ENCODE data around the gene OPN3.

- TF ChIP-seq REST (IDR thresholded peaks at IDR 0.05; ENCODE audit: borderline replicate concordance) (no peak), REST (CRISPR knock-in tag; IDR thresholded peaks at IDR 0.05; ENCODE audit: low read depth) (no peak), POU5F1 (IDR thresholded peaks at IDR 0.05; ENCODE audit: borderline replicate concordance, low read depth, low read length, partially characterized antibody) (no peak), NFXL1 (CRISPR knock-in tag; IDR thresholded peaks at IDR 0.05) (no peak), MAX (CRISPR knock-in tag; IDR thresholded peaks at IDR 0.05) (no peak), CEBPB (tag; IDR thresholded peaks at IDR 0.05) (no peak), CHD2 (IDR thresholded peaks at IDR 0.05; ENCODE audit: low read depth, low read length) (no peak)
Measured at GRCh38 chr1:241593186-241593585, 47.0 kb downstream of the OPN3 start.
